ENCODE measurements around the gene FUZ.
"Not testable (repeated sequence)": the region's sequence is repeated elsewhere in the genome, so short reads cannot be mapped to it uniquely, and the experiment has no call there.

Gene FUZ

GRCh38 chr19:49832556-49832955, 19.5 kb upstream of the FUZ start:
- Histone ChIP-seq H3K27ac (ENCODE audit: low read depth, low read length) (no peak overlapping the region), H3K9me3 (ENCODE audit: control insufficient read depth in 5 of 5, low read length in 5 of 5) (no peaks in the 10 kb centered on the region), H3K4me3 (ENCODE audit: low read depth in 1 of 5, low read length in 5 of 5) (no peak overlapping the region), H3K27me3 (ENCODE audit: control insufficient read depth in 5 of 5, insufficient read depth in 4 of 5, low read length in 5 of 5) (no peaks in the 10 kb centered on the region), H3K9ac (ENCODE audit: low read length in 5 of 5) (peak overlapping the region in 1 of 5 donors; percentile 13), H3K36me3 (ENCODE audit: control insufficient read depth in 5 of 5, insufficient read depth in 5 of 5, low read length in 5 of 5) (peaks cover 0 to 97% (median 88%) of the 10 kb centered on the region in 5 donors), H3K4me1 (ENCODE audit: control insufficient read depth in 5 of 5, insufficient read depth in 5 of 5, low read length in 5 of 5) (peaks cover 0 to 3% (median 0%) of the 10 kb centered on the region in 5 donors)

GRCh38 chr19:49831592-49831991, 18.5 kb upstream of the FUZ start:
- no peaks in the 10 kb centered on the region for H3K27me3 ChIP-seq (ENCODE audit: control insufficient read depth in 5 of 5, insufficient read depth in 4 of 5, low read length in 5 of 5)
- no peak overlapping the region for H3K9ac ChIP-seq (ENCODE audit: low read length in 5 of 5)
- H3K4me3 ChIP-seq (ENCODE audit: low read depth in 1 of 5, low read length in 5 of 5), result no peak overlapping the region
- peaks cover 0 to 96% (median 81%) of the 10 kb centered on the region in 5 donors for H3K36me3 ChIP-seq (ENCODE audit: control insufficient read depth in 5 of 5, insufficient read depth in 5 of 5, low read length in 5 of 5)
- no peak overlapping the region for H3K27ac ChIP-seq (ENCODE audit: low read depth, low read length)
- H3K4me1 ChIP-seq (ENCODE audit: control insufficient read depth in 5 of 5, insufficient read depth in 5 of 5, low read length in 5 of 5), result peaks cover 0 to 3% (median 0%) of the 10 kb centered on the region in 5 donors
- H3K9me3 ChIP-seq (ENCODE audit: control insufficient read depth in 5 of 5, low read length in 5 of 5), result no peaks in the 10 kb centered on the region

- Histone ChIP-seq H3K4me1 (ENCODE audit: control insufficient read depth in 5 of 5, insufficient read depth in 5 of 5, low read length in 5 of 5) (no peaks in the 10 kb centered on the region), H3K9me3 (ENCODE audit: control insufficient read depth in 5 of 5, low read length in 5 of 5) (no peaks in the 10 kb centered on the region), H3K9ac (ENCODE audit: low read length in 5 of 5) (no peak overlapping the region), H3K27me3 (ENCODE audit: control insufficient read depth in 5 of 5, insufficient read depth in 4 of 5, low read length in 5 of 5) (no peaks in the 10 kb centered on the region), H3K36me3 (ENCODE audit: control insufficient read depth in 5 of 5, insufficient read depth in 5 of 5, low read length in 5 of 5) (peaks cover 0 to 91% (median 73%) of the 10 kb centered on the region in 5 donors), H3K4me3 (ENCODE audit: low read depth in 1 of 5, low read length in 5 of 5) (no peak overlapping the region), H3K27ac (ENCODE audit: low read depth, low read length) (no peak overlapping the region)
These were observed 17.7 kb upstream of the FUZ start for GRCh38 chr19:49830766-49831165.

GRCh38 chr19:49829721-49830120, 16.6 kb upstream of the FUZ start:
- no peaks in the 10 kb centered on the region for H3K4me1 ChIP-seq (ENCODE audit: control insufficient read depth in 5 of 5, insufficient read depth in 5 of 5, low read length in 5 of 5)
- H3K9ac ChIP-seq (ENCODE audit: low read length in 5 of 5), result no peak overlapping the region
- no peak overlapping the region for H3K4me3 ChIP-seq (ENCODE audit: low read depth in 1 of 5, low read length in 5 of 5)
- no peak overlapping the region for H3K27ac ChIP-seq (ENCODE audit: low read depth, low read length)
- no peaks in the 10 kb centered on the region for H3K9me3 ChIP-seq (ENCODE audit: control insufficient read depth in 5 of 5, low read length in 5 of 5)
- H3K36me3 ChIP-seq (ENCODE audit: control insufficient read depth in 5 of 5, insufficient read depth in 5 of 5, low read length in 5 of 5), result peaks cover 0 to 81% (median 66%) of the 10 kb centered on the region in 5 donors
- H3K27me3 ChIP-seq (ENCODE audit: control insufficient read depth in 5 of 5, insufficient read depth in 4 of 5, low read length in 5 of 5), result no peaks in the 10 kb centered on the region

GRCh38 chr19:49829200-49829599, 16.1 kb upstream of the FUZ start:
- Histone ChIP-seq H3K9ac (ENCODE audit: low read length in 5 of 5) (no peak overlapping the region), H3K4me3 (ENCODE audit: low read depth in 1 of 5, low read length in 5 of 5) (no peak overlapping the region), H3K27ac (ENCODE audit: low read depth, low read length) (no peak overlapping the region), H3K36me3 (ENCODE audit: control insufficient read depth in 5 of 5, insufficient read depth in 5 of 5, low read length in 5 of 5) (peaks cover 0 to 79% (median 61%) of the 10 kb centered on the region in 5 donors), H3K9me3 (ENCODE audit: control insufficient read depth in 5 of 5, low read length in 5 of 5) (no peaks in the 10 kb centered on the region), H3K27me3 (ENCODE audit: control insufficient read depth in 5 of 5, insufficient read depth in 4 of 5, low read length in 5 of 5) (no peaks in the 10 kb centered on the region), H3K4me1 (ENCODE audit: control insufficient read depth in 5 of 5, insufficient read depth in 5 of 5, low read length in 5 of 5) (no peaks in the 10 kb centered on the region)

- no peaks in the 10 kb centered on the region for H3K27me3 ChIP-seq (ENCODE audit: control insufficient read depth in 5 of 5, insufficient read depth in 4 of 5, low read length in 5 of 5)
- no peaks in the 10 kb centered on the region for H3K4me1 ChIP-seq (ENCODE audit: control insufficient read depth in 5 of 5, insufficient read depth in 5 of 5, low read length in 5 of 5)
- H3K27ac ChIP-seq (ENCODE audit: low read depth, low read length), result no peak overlapping the region
- no peak overlapping the region for H3K9ac ChIP-seq (ENCODE audit: low read length in 5 of 5)
- H3K4me3 ChIP-seq (ENCODE audit: low read depth in 1 of 5, low read length in 5 of 5), result no peak overlapping the region
- H3K9me3 ChIP-seq (ENCODE audit: control insufficient read depth in 5 of 5, low read length in 5 of 5), result no peaks in the 10 kb centered on the region
- peaks cover 0 to 70% (median 52%) of the 10 kb centered on the region in 5 donors for H3K36me3 ChIP-seq (ENCODE audit: control insufficient read depth in 5 of 5, insufficient read depth in 5 of 5, low read length in 5 of 5)
These were observed 13.9 kb upstream of the FUZ start for GRCh38 chr19:49827034-49827433.

GRCh38 chr19:49824662-49825061, 11.6 kb upstream of the FUZ start:
- Histone ChIP-seq H3K36me3 (ENCODE audit: control insufficient read depth in 5 of 5, insufficient read depth in 5 of 5, low read length in 5 of 5) (peaks cover 0 to 51% (median 35%) of the 10 kb centered on the region in 5 donors), H3K9me3 (ENCODE audit: control insufficient read depth in 5 of 5, low read length in 5 of 5) (no peaks in the 10 kb centered on the region), H3K4me3 (ENCODE audit: low read depth in 1 of 5, low read length in 5 of 5) (no peak overlapping the region)

GRCh38 chr19:49823472-49823871, 10.4 kb upstream of the FUZ start:
- H3K36me3 ChIP-seq (ENCODE audit: control insufficient read depth in 5 of 5, insufficient read depth in 5 of 5, low read length in 5 of 5), result peaks cover 0 to 39% (median 25%) of the 10 kb centered on the region in 5 donors
- H3K4me3 ChIP-seq (ENCODE audit: low read depth in 1 of 5, low read length in 5 of 5), result no peak overlapping the region
- H3K27ac ChIP-seq (ENCODE audit: low read depth, low read length), result no peak overlapping the region
- no peaks in the 10 kb centered on the region for H3K27me3 ChIP-seq (ENCODE audit: control insufficient read depth in 5 of 5, insufficient read depth in 4 of 5, low read length in 5 of 5)
- H3K9me3 ChIP-seq (ENCODE audit: control insufficient read depth in 5 of 5, low read length in 5 of 5), result no peaks in the 10 kb centered on the region
- H3K4me1 ChIP-seq (ENCODE audit: control insufficient read depth in 5 of 5, insufficient read depth in 5 of 5, low read length in 5 of 5), result peaks cover 2 to 14% (median 12%) of the 10 kb centered on the region in 5 donors
- no peak overlapping the region for H3K9ac ChIP-seq (ENCODE audit: low read length in 5 of 5)

More at GRCh38 chr19:49824662-49825061, 11.6 kb upstream of the FUZ start:
- Histone ChIP-seq H3K27me3 (ENCODE audit: control insufficient read depth in 5 of 5, insufficient read depth in 4 of 5, low read length in 5 of 5) (no peaks in the 10 kb centered on the region), H3K27ac (ENCODE audit: low read depth, low read length) (no peak overlapping the region), H3K9ac (ENCODE audit: low read length in 5 of 5) (no peak overlapping the region), H3K4me1 (ENCODE audit: control insufficient read depth in 5 of 5, insufficient read depth in 5 of 5, low read length in 5 of 5) (peaks cover 0 to 3% (median under 1%) of the 10 kb centered on the region in 5 donors)

- peaks cover 2 to 27% (median 22%) of the 10 kb centered on the region in 5 donors for H3K4me1 ChIP-seq (ENCODE audit: control insufficient read depth in 5 of 5, insufficient read depth in 5 of 5, low read length in 5 of 5)
- H3K36me3 ChIP-seq (ENCODE audit: control insufficient read depth in 5 of 5, insufficient read depth in 5 of 5, low read length in 5 of 5), result peaks cover 0 to 20% (median 18%) of the 10 kb centered on the region in 5 donors
- no peaks in the 10 kb centered on the region for H3K27me3 ChIP-seq (ENCODE audit: control insufficient read depth in 5 of 5, insufficient read depth in 4 of 5, low read length in 5 of 5)
- no peak overlapping the region for H3K4me3 ChIP-seq (ENCODE audit: low read depth in 1 of 5, low read length in 5 of 5)
- H3K9ac ChIP-seq (ENCODE audit: low read length in 5 of 5), result no peak overlapping the region
- no peaks in the 10 kb centered on the region for H3K9me3 ChIP-seq (ENCODE audit: control insufficient read depth in 5 of 5, low read length in 5 of 5)
- H3K27ac ChIP-seq (ENCODE audit: low read depth, low read length), result no peak overlapping the region
These were observed 7.0 kb upstream of the FUZ start for GRCh38 chr19:49820125-49820524.

- Histone ChIP-seq H3K36me3 (ENCODE audit: control insufficient read depth in 5 of 5, insufficient read depth in 5 of 5, low read length in 5 of 5) (peaks cover 0 to 18% (median 17%) of the 10 kb centered on the region in 5 donors), H3K4me1 (ENCODE audit: control insufficient read depth in 5 of 5, insufficient read depth in 5 of 5, low read length in 5 of 5) (peaks cover 2 to 27% (median 22%) of the 10 kb centered on the region in 5 donors), H3K4me3 (ENCODE audit: low read depth in 1 of 5, low read length in 5 of 5) (peak overlapping the region; percentile 92 to 98 (median 94)), H3K9ac (ENCODE audit: low read length in 5 of 5) (peak overlapping the region in 4 of 5 donors; percentile 88 to 94 (median 92))
- not testable (repeated sequence) for H3K27ac ChIP-seq (ENCODE audit: low read depth, low read length); H3K27me3 ChIP-seq (ENCODE audit: control insufficient read depth in 5 of 5, insufficient read depth in 4 of 5, low read length in 5 of 5); H3K9me3 ChIP-seq (ENCODE audit: control insufficient read depth in 5 of 5, low read length in 5 of 5)
These were observed 6.5 kb upstream of the FUZ start for GRCh38 chr19:49819452-49820115.
